Transverse colon (tissue), 4 donors: ENCODE results near the gene PPM1D. TPM values are rescaled to one million over a fixed set of nuclear protein-coding genes. Genes with fewer than 3 reads are reported as not detected.

ENCODE experiments used
- DNase-seq: peaks from one replicate; pipeline ENCODE4 v3.0.0-alpha.2; 2019
- H3K27ac ChIP-seq, 4 donors: fragments of 200-600 bp; sonication (generic); 2 replicates each; pipeline ENCODE4 v1.5.1; 2016 to 2018; ENCODE audit warnings: inconsistent platforms in 4 of 4
- H3K27me3 ChIP-seq: fragments of 200-600 bp; sonication (generic); 2 replicates; pipeline ENCODE4 v1.5.1; 2017; ENCODE audit warnings: inconsistent platforms
- H3K36me3 ChIP-seq, 4 donors: fragments of 200-600 bp; sonication (generic); 2 replicates each; pipeline ENCODE4 v1.5.1; 2017 to 2019; ENCODE audit warnings: inconsistent platforms in 4 of 4
- H3K4me1 ChIP-seq, 4 donors: fragments of 200-600 bp; sonication (generic); 2 replicates each; pipeline ENCODE4 v1.5.1; 2017 to 2020; ENCODE audit warnings: inconsistent platforms in 4 of 4
- H3K4me3 ChIP-seq, 4 donors: fragments of 200-600 bp; sonication (generic); 1 replicate in 1 of 4; 2 replicates in 3 of 4; pipeline versions ENCODE4 v1.5.1 to v1.6.1; 2017 to 2019; ENCODE audit warnings: inconsistent platforms in 4 of 4
- H3K9me3 ChIP-seq, 2 donors: fragments of 200-600 bp; sonication (generic); 2 replicates each; pipeline ENCODE4 v1.5.1; 2017 to 2019; ENCODE audit warnings: inconsistent platforms in 2 of 2
- EP300 ChIP-seq: sonication (generic); formaldehyde crosslinking; IDR thresholded peaks from one replicate; pipeline ENCODE4 v1.6.1; 2017; ENCODE audit warnings: antibody characterized with exemption, low read depth
- POLR2A ChIP-seq: fragments of 450-650 bp; IDR thresholded peaks from one replicate; pipeline ENCODE4 v1.6.1; 2016; ENCODE audit warnings: antibody characterized with exemption, mild to moderate bottlenecking, moderate library complexity
- POLR2AphosphoS5 ChIP-seq, 3 donors: sonication (generic); formaldehyde crosslinking; IDR thresholded peaks; one replicate each; pipeline ENCODE4 v1.6.1; 2016; ENCODE audit warnings: antibody characterized with exemption in 3 of 3
- WGBS, 2 donors: methylation state at CpG; one replicate each; pipeline ENCODE4 v1.1.5; 2018; ENCODE audit warnings: low coverage in 1 of 2; 5-methylcytosine and 5-hydroxymethylcytosine counted together
- in situ Hi-C, 4 donors: fragments of 200-750 bp; cut with MboI; loops; one replicate each; pipeline versions ENCODE4 v1.15.0 to v1.15.1; 2017; ENCODE audit warnings: low sequenced_read_pairs in 3 of 4, low pct_ligation_motif_present in 1 of 4, low pct_unique_long_range_greater_than_20kb in 1 of 4
- intact Hi-C: fragments of 100-400 bp; cut with DNase I; formaldehyde crosslinking; loops from one replicate; pipeline ENCODE4 v1.15.1; 2023; ENCODE audit warnings: low total_unique reads
- total RNA-seq, 4 donors: library from RNA; depleted of rRNA; stranded (reverse); fragments of >200 nt; gene quantifications; one replicate each; pipeline ENCODE4 v1.1.0, GENCODE V29; 2016
- TF ChIP-seq, protein P1 (sequence below), 5 experiments: fragments of 200-600 bp in 3 of 5; fragments of 450-650 bp in 2 of 5; sonication (generic) in 3 of 5; IDR thresholded peaks; 1 replicate in 2 of 5; 2 replicates in 3 of 5; pipeline ENCODE4 v1.5.1; 2016 to 2017; ENCODE audit warnings: antibody characterized with exemption in 5 of 5, inconsistent platforms in 3 of 5, mild to moderate bottlenecking in 2 of 5, moderate library complexity in 1 of 5

Gene PPM1D
- total RNA-seq, 4 donors from 2014 or later, result 4.6 to 25.8 (median 16.0) TPM

DNA sequence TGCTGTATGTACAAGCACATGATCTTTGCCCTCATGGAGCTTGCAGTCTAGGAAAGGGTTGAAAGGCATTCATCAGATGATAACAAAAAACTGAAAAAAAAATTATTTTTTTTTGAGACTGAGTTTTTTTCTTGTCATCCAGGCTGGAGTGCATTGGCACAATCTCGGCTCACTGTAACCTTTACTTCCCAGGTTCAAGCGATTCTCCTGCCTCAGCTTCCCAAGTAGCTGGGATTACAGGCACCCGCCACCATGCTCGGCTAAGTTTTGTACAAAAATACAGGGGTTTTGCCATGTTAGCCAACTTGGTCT, 39.0 kb downstream of the PPM1D start:
- in situ Hi-C loops, result loop anchor here in 3 of 4 donors (10.0 to 25.0 kb wide), 4 partner anchors 54 to 202 kb away; no protein-coding TSS in a partner anchor
- peaks cover 0 to 19% (median 9%) of the 10 kb centered on the region in 4 donors for H3K36me3 ChIP-seq
- H3K27me3 ChIP-seq, result no peaks in the 10 kb centered on the region
- H3K4me1 ChIP-seq, result peaks cover 0 to 9% (median 6%) of the 10 kb centered on the region in 4 donors
- H3K27ac ChIP-seq, result no peak overlapping the region
- DNase-seq, result no peak
- no peak overlapping the region for H3K4me3 ChIP-seq
- WGBS, 2 donors, result 74 to 85% methylated on average over 3 to 4 of the region's 4 CpGs
- TF ChIP-seq EP300 (no peak), POLR2A (no peak)
- TF ChIP-seq, protein P1, sequence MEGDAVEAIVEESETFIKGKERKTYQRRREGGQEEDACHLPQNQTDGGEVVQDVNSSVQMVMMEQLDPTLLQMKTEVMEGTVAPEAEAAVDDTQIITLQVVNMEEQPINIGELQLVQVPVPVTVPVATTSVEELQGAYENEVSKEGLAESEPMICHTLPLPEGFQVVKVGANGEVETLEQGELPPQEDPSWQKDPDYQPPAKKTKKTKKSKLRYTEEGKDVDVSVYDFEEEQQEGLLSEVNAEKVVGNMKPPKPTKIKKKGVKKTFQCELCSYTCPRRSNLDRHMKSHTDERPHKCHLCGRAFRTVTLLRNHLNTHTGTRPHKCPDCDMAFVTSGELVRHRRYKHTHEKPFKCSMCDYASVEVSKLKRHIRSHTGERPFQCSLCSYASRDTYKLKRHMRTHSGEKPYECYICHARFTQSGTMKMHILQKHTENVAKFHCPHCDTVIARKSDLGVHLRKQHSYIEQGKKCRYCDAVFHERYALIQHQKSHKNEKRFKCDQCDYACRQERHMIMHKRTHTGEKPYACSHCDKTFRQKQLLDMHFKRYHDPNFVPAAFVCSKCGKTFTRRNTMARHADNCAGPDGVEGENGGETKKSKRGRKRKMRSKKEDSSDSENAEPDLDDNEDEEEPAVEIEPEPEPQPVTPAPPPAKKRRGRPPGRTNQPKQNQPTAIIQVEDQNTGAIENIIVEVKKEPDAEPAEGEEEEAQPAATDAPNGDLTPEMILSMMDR (IDR thresholded peaks at IDR 0.05), result no peak
- intact Hi-C loops, result loop anchor here (1.0 kb wide), 1 partner anchor 69 kb away; no protein-coding TSS in a partner anchor
- no peaks in the 10 kb centered on the region for H3K9me3 ChIP-seq

DNA sequence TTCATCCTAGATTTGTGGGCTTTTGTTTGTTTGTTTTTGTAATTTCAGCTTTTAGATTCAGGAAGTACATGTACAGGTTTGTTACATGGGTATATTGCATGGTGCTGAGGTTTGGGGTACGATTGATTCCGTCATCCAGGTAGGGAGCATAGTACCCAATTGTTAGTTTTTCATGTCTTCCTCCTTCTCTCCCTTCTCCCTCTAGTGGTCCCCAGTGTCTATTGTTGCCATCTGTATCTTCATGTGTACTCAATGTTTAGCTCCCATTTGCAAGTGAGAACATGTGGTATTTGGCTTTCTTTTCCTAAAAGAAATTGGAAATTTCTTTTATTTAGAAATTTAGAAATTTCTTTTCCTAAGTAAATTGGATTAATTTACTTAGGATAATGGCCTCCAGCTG, 40.5 kb downstream of the PPM1D start:
- DNase-seq, result no peak
- 85 to 92% methylated on average over 2 of the region's 2 CpGs for WGBS, 2 donors
- H3K36me3 ChIP-seq, result peaks cover 0 to 13% (median 4%) of the 10 kb centered on the region in 4 donors

DNA sequence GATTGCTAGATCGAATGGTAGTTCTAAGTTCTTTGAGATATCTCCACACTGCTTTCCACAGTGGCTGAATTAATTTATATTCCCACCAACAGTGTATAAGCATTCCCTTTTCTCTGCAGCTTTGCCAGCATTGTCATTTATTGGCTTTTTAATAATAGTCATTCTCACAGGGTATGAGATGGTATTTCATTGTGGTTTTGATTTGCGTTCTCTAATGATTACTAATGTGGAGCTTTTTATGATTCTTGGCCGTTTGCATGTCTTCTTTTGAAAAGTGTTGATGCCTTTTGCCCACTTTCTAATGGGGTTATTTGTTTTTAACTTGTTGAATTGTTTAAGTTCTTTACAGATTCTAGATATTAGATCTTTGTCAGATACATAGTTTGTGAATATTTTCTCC, 41.1 kb downstream of the PPM1D start:
- no peaks in the 10 kb centered on the region for H3K27me3 ChIP-seq
- no peaks in the 10 kb centered on the region for H3K9me3 ChIP-seq
- peaks cover 0 to 9% (median 6%) of the 10 kb centered on the region in 4 donors for H3K4me1 ChIP-seq
- H3K36me3 ChIP-seq, result peaks cover 0 to 7% (median 1%) of the 10 kb centered on the region in 4 donors
- in situ Hi-C loops (loop anchor here in 2 of 4 donors (25.0 kb wide), 2 partner anchors 179 to 204 kb away; no protein-coding TSS in a partner anchor), intact Hi-C loops (no loop called here)
- TF ChIP-seq, protein P1 (IDR thresholded peaks at IDR 0.05), result no peak
- TF ChIP-seq EP300, result no peak
- TF ChIP-seq POLR2AphosphoS5 (IDR thresholded peaks at IDR 0.05), result no peak
- no peak overlapping the region for H3K27ac ChIP-seq
- WGBS, 2 donors, result 89 to 100% methylated on average over 2 to 3 of the region's 3 CpGs
- DNase-seq, result no peak
- H3K4me3 ChIP-seq, result no peak overlapping the region

More for the DNA sequence above, 40.5 kb downstream of the PPM1D start:
- no peak overlapping the region for H3K4me3 ChIP-seq
- no peaks in the 10 kb centered on the region for H3K27me3 ChIP-seq
- no peak overlapping the region for H3K27ac ChIP-seq
- in situ Hi-C loops, result loop anchor here in 2 of 4 donors (25.0 kb wide), 2 partner anchors 178 to 203 kb away; no protein-coding TSS in a partner anchor
- no peaks in the 10 kb centered on the region for H3K9me3 ChIP-seq
- TF ChIP-seq, protein P1 (IDR thresholded peaks at IDR 0.05), result peak in 3 of 5 experiments; percentile 10 to 25 (median 11)
- no peak for TF ChIP-seq EP300
- H3K4me1 ChIP-seq, result peaks cover 0 to 9% (median 6%) of the 10 kb centered on the region in 4 donors
- intact Hi-C loops, result no loop called here

DNA sequence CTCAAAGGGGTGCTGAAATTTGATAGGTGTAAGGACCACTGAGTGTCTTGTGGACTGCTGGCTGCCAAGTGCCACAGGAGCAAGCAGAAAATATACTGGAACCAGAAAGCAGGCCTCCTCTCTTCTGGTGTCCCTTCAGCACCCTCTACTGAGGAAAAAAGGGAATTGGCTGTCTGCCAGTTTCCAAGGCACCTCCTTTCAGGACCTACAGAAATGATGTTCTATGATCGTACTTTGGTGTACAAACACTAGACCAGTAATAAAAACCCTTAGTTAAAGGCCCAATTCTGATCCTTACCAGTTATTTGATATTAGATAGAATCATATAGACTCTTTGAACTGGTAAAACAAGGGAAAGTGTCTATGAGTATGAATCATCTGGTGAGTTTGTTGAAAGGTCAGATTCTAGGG, 41.8 kb downstream of the PPM1D start:
- in situ Hi-C loops, result loop anchor here in 2 of 4 donors (25.0 kb wide), 2 partner anchors 180 to 205 kb away; no protein-coding TSS in a partner anchor
- Histone ChIP-seq H3K27me3 (no peaks in the 10 kb centered on the region), H3K27ac (peak overlapping the region in 1 of 4 donors; percentile 17), H3K4me1 (peaks cover 0 to 9% (median 6%) of the 10 kb centered on the region in 4 donors), H3K4me3 (no peak overlapping the region), H3K36me3 (peaks cover 0 to 4% (median 0%) of the 10 kb centered on the region in 4 donors), H3K9me3 (no peaks in the 10 kb centered on the region)
- DNase-seq, result peak; percentile 70
- TF ChIP-seq, protein P1 (IDR thresholded peaks at IDR 0.05), result peak; percentile 25 to 45 (median 35)
- TF ChIP-seq POLR2AphosphoS5 (IDR thresholded peaks at IDR 0.05) (peak in 1 of 3 donors; percentile 69), POLR2A (no peak)
- intact Hi-C loops, result no loop called here
- 17 to 24% methylated on average over 1 of the region's 1 CpG for WGBS, 2 donors
